GM12875 (cell line): ENCODE measurements around the gene SELENBP1.
"Not testable (repeated sequence)": the region's sequence is repeated elsewhere in the genome, so short reads cannot be mapped to it uniquely, and the experiment has no call there.

Experiments used
- H3K4me3 ChIP-seq: one replicate; pipeline ENCODE4 v1.5.1; 2011; ENCODE audit warnings: low read depth, low read length, control low read depth
- TF ChIP-seq, protein P1 (sequence below): IDR thresholded peaks from 2 replicates; pipeline ENCODE4 v1.5.1; 2011; ENCODE audit warnings: low read depth, mild to moderate bottlenecking, control low read depth, inconsistent platforms, low read length, moderate library complexity, borderline replicate concordance; ENCODE audit not compliant: insufficient read depth

SELENBP1 gene

GRCh38 chr1:151352021-151352718 is 20.3 kb downstream of the SELENBP1 start:
- TF ChIP-seq, protein P1, sequence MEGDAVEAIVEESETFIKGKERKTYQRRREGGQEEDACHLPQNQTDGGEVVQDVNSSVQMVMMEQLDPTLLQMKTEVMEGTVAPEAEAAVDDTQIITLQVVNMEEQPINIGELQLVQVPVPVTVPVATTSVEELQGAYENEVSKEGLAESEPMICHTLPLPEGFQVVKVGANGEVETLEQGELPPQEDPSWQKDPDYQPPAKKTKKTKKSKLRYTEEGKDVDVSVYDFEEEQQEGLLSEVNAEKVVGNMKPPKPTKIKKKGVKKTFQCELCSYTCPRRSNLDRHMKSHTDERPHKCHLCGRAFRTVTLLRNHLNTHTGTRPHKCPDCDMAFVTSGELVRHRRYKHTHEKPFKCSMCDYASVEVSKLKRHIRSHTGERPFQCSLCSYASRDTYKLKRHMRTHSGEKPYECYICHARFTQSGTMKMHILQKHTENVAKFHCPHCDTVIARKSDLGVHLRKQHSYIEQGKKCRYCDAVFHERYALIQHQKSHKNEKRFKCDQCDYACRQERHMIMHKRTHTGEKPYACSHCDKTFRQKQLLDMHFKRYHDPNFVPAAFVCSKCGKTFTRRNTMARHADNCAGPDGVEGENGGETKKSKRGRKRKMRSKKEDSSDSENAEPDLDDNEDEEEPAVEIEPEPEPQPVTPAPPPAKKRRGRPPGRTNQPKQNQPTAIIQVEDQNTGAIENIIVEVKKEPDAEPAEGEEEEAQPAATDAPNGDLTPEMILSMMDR = no peak
- no peak overlapping the region for H3K4me3 ChIP-seq

DNA sequence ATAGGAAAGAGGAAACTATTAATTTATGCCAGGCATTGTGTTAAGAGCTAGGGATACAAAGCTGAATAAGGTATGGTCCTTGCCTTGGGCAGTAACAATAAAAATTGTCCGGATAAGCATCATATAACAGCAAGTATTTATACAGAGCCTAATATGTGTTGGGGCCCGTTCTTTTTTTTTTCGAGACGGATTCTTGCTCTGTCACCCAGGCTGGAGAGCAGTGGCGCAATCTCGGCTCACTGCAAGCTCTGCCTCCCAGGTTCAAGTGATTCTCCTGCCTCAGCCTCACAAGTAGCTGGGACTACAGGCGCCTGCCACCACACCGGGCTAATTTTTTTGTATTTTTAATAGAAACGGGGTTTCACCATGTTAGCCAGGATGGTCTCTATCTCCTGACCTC is 22.2 kb downstream of the SELENBP1 start:
- H3K4me3 ChIP-seq = not testable (repeated sequence)

DNA sequence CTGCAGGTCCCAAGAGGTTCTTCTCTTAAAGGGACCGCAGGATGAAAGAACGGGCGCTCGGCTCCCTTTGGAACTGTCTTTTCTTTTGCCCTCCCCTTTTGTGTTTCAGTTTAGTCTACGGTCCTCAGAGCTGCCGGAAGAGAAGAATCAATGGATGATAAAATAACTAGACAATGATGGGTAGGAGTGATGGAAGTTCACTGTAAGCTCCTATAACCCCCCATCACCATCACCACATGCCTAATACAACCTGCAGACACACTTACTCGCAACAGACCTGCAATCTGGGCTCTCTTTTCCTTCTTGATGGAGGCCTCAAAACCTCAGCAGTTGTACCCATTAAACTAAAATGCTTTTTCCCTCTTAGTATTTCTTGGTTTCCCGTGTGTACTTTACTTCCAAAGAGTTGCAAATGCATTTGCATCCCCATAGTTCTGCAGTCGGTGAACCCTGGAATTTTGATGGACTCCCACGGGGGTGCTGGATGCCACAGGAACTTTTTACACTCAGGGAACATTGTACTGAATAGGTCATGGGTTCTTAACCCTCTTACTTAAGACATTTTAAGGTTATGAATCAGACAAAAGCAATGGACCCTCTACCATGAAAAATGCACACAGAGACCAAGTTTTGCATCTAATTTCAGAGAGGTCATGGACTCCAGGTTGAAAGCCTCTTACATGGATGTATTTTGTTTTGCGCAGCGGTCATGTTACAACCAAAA is 24.8 kb downstream of the SELENBP1 start:
- peak overlapping the region; percentile 46 for H3K4me3 ChIP-seq
- TF ChIP-seq, protein P1 = no peak

DNA sequence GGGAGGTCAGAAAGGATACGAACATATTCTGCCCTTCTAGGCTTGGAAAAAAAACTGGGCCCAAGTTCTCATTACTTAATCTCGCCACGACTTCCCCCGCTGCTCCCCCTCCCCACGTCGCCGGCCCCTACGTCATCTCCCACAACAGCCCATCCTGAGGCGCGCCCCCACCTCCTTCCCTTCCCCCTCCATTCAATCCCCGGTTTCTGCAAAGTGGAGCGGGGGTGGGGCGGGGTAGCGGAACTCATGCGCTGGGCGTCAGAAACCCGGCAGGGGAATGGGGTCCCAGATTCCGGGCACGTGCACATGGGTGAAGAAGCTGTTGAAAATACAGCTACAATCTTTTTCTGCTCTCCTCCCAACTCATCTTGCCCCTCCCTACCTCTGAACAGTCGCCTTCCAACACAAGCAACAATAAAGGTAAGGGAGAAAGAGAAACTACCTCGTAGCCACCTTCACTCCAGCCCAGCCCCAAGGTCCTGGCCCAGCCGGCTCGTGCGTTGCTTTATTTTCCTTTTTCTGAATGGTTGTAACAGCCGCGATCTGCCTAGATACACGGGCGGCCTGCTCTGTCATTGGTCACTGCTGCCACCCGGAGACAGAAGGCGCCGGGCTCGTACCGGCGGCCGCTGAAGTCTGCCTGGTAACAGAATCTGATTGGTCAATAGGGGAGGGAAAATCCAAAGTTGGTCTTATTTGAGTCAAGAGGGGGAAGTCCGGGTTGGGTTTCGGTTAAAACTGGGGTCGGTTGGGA is 25.6 kb downstream of the SELENBP1 start, which contains the start of gene RFX5:
RFX5 (minus strand) TSS at position 484 of the 754 bp plus-strand sequence. CDS start 932 bp downstream, outside the sequence.
- TF ChIP-seq, protein P1 = no peak
- peak within 1 kb of the TSS; percentile 66 for H3K4me3 ChIP-seq

DNA sequence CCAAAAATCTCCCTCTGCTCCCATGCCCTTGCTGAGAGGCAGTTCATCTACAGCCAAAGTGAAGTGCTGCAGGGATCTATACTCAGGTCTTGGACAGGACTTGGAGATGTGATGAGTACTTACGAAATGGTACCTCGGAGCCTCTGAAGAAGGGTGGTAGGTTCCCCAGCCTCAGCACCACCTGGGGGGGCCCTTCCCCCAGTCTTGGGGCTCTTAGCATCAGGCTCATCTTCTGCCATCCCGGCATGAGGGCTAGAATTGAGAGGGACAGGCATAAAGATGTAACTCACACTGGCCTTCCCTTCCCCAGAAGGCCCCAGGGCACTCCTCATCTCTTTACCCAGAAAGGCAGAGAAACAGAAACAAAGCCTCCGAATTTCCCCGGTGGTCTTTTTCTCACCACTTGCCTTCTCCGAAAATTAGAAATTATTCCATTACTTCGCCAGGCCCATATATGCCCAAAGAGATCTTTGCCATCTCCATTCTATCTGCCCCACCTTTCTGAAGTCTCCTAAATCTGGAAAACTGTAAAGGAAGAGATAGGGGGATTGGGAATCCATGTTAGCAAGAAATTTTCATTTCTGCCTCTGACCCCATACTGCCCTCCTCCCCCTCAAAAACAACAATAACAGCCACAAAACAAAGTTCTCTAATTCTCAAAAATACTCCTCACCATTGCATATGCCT is 26.3 kb downstream of the SELENBP1 start:
- peak overlapping the region; percentile 66 for H3K4me3 ChIP-seq
- TF ChIP-seq, protein P1 = no peak

GRCh38 chr1:151344291-151344690 is 28.2 kb downstream of the SELENBP1 start:
- H3K4me3 ChIP-seq = no peak overlapping the region
- TF ChIP-seq, protein P1 = no peak

DNA sequence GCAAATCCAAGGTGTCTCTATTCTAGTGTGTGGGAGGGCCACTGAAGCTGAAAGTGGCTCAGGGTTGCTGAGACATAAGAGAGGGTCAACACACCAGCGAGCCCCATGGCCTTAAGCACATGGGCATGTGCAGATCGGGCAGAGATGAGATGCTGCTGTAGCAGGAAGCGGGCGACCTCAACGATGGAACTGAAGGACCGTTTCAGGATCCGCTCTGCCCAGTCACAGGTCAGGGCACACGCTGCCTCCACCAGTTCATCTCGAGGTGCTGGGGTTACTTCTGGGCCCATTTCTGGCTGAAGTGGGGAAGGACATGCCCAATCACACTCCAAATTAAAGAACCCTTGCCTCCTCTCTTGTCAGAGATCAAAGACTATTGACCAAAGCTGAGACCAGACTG is 28.9 kb downstream of the SELENBP1 start:
- TF ChIP-seq, protein P1 = no peak
- no peak overlapping the region for H3K4me3 ChIP-seq
